HL-60 (cell line): Measurements from ENCODE around the gene PPP2R2D.

Source experiments
- GABPA ChIP-seq: IDR thresholded peaks from 2 replicates; pipeline ENCODE4 v1.6.1; 2012; ENCODE audit warnings: low read depth
- POLR2AphosphoS5 ChIP-seq: IDR thresholded peaks from 2 replicates; pipeline ENCODE4 v1.6.1; 2012; ENCODE audit warnings: low read depth
- TF ChIP-seq, protein P1 (sequence below): IDR thresholded peaks from one replicate; pipeline ENCODE4 v1.5.1; 2011; ENCODE audit warnings: low read length, control low read depth, inconsistent platforms; ENCODE audit not compliant: insufficient read depth

- TF ChIP-seq, protein P1, sequence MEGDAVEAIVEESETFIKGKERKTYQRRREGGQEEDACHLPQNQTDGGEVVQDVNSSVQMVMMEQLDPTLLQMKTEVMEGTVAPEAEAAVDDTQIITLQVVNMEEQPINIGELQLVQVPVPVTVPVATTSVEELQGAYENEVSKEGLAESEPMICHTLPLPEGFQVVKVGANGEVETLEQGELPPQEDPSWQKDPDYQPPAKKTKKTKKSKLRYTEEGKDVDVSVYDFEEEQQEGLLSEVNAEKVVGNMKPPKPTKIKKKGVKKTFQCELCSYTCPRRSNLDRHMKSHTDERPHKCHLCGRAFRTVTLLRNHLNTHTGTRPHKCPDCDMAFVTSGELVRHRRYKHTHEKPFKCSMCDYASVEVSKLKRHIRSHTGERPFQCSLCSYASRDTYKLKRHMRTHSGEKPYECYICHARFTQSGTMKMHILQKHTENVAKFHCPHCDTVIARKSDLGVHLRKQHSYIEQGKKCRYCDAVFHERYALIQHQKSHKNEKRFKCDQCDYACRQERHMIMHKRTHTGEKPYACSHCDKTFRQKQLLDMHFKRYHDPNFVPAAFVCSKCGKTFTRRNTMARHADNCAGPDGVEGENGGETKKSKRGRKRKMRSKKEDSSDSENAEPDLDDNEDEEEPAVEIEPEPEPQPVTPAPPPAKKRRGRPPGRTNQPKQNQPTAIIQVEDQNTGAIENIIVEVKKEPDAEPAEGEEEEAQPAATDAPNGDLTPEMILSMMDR: no peak
- no peak for TF ChIP-seq POLR2AphosphoS5
- TF ChIP-seq GABPA: no peak
These were observed 106.9 kb downstream of the PPP2R2D start for GRCh38 chr10:132007681-132008080.
